HG03135 (cell line): Measurements from ENCODE around the gene RPUSD4.

Experiments
- ATAC-seq: cut with Tn5 transposase; IDR thresholded peaks from one replicate; pipeline ENCODE4 v1.9.1; 2021; ENCODE audit warnings: mild to moderate bottlenecking, moderate library complexity; ENCODE audit not compliant: unreplicated experiment

Gene RPUSD4

GRCh38 chr11:126185259-126186024, 26.0 kb downstream of the RPUSD4 start:
- ATAC-seq: no peak

- ATAC-seq: no peak
These were observed 28.5 kb downstream of the RPUSD4 start for GRCh38 chr11:126182787-126183445.

- ATAC-seq: peak; percentile 68
These were observed 29.3 kb downstream of the RPUSD4 start for GRCh38 chr11:126181939-126182730.

- ATAC-seq: no peak
These were observed 34.5 kb downstream of the RPUSD4 start for GRCh38 chr11:126176853-126177470.

- ATAC-seq: no peak
These were observed 36.1 kb downstream of the RPUSD4 start for GRCh38 chr11:126175393-126175792.

GRCh38 chr11:126174816-126175215, 36.6 kb downstream of the RPUSD4 start:
- no peak for ATAC-seq

- ATAC-seq: no peak
These were observed 38.2 kb downstream of the RPUSD4 start for GRCh38 chr11:126173257-126173656.

- ATAC-seq: no peak
These were observed 38.8 kb downstream of the RPUSD4 start for GRCh38 chr11:126172596-126173038.

GRCh38 chr11:126169291-126169690, 42.2 kb downstream of the RPUSD4 start:
- no peak for ATAC-seq

- ATAC-seq: no peak
These were observed 44.0 kb downstream of the RPUSD4 start for GRCh38 chr11:126167488-126167887.

GRCh38 chr11:126166413-126166812, 45.0 kb downstream of the RPUSD4 start:
- no peak for ATAC-seq

GRCh38 chr11:126165757-126166156, 45.7 kb downstream of the RPUSD4 start:
- no peak for ATAC-seq

GRCh38 chr11:126165311-126165720, 46.1 kb downstream of the RPUSD4 start:
- ATAC-seq: no peak

GRCh38 chr11:126164781-126165180, 46.7 kb downstream of the RPUSD4 start:
- ATAC-seq: no peak

GRCh38 chr11:126163779-126164178, 47.7 kb downstream of the RPUSD4 start:
- no peak for ATAC-seq

GRCh38 chr11:126163074-126163700, 48.3 kb downstream of the RPUSD4 start:
- no peak for ATAC-seq

GRCh38 chr11:126162306-126163030, 49.0 kb downstream of the RPUSD4 start:
- no peak for ATAC-seq

- ATAC-seq: no peak
These were observed 50.4 kb downstream of the RPUSD4 start for GRCh38 chr11:126161023-126161391.

- ATAC-seq: no peak
These were observed 51.0 kb downstream of the RPUSD4 start for GRCh38 chr11:126160345-126161022.
